AG09319 (cell line): Measurements from ENCODE around the gene ABO.
"Not testable (repeated sequence)": the region's sequence is repeated elsewhere in the genome, so short reads cannot be mapped to it uniquely, and the experiment has no call there.

Experiments
- DNase-seq: peaks from one replicate; pipeline ENCODE4 v3.0.0-alpha.2; 2010; ENCODE audit warnings: low read depth; ENCODE audit errors: extremely low read depth
- CTCF ChIP-seq: IDR thresholded peaks from 2 replicates; pipeline ENCODE4 v1.5.1; 2011; ENCODE audit warnings: low read depth, mild to moderate bottlenecking, inconsistent platforms, low read length, moderate library complexity

Gene ABO

GRCh38 chr9:133284362-133284761 lies 9.4 kb upstream of the ABO start:
- no peak for TF ChIP-seq CTCF
- no peak for DNase-seq

GRCh38 chr9:133283255-133284032 lies 8.4 kb upstream of the ABO start:
- not testable (repeated sequence) for DNase-seq

GRCh38 chr9:133282464-133283238 lies 7.7 kb upstream of the ABO start:
- no peak for TF ChIP-seq CTCF
- no peak for DNase-seq

GRCh38 chr9:133280392-133280791 lies 5.4 kb upstream of the ABO start:
- no peak for TF ChIP-seq CTCF
- no peak for DNase-seq

GRCh38 chr9:133278161-133279114 lies 3.4 kb upstream of the ABO start:
- no peak for DNase-seq
- no peak for TF ChIP-seq CTCF

- DNase-seq, result no peak
- no peak for TF ChIP-seq CTCF
Measured at GRCh38 chr9:133277467-133277866, 2.5 kb upstream of the ABO start.

GRCh38 chr9:133276923-133277322 lies 1.9 kb upstream of the ABO start:
- DNase-seq, result no peak
- TF ChIP-seq CTCF, result no peak
